Right renal cortex interstitium (tissue), 3 donors: Measurements from ENCODE around the gene FUT4. TPM values are rescaled to one million over a fixed set of nuclear protein-coding genes. Genes with fewer than 3 reads are reported as not detected.

Source experiments
- DNase-seq, 3 donors: peaks; one replicate each; pipeline ENCODE4 v3.0.0-alpha.2; 2013; ENCODE audit warnings: low read depth in 3 of 3, low spot score in 2 of 3
- polyA plus RNA-seq, 3 donors: library from polyadenylated mRNA; unstranded; fragments of 120-200 nt; gene quantifications; one replicate each; pipeline ENCODE4 v1.2.1, GENCODE V29; 2013; ENCODE audit not compliant: insufficient read length in 3 of 3

Gene FUT4
- polyA plus RNA-seq, 3 donors, result 5.1 to 5.6 (median 5.3) TPM

- DNase-seq, result no peak
These were observed 54.2 kb downstream of the FUT4 start for GRCh38 chr11:94597896-94598295.

Other genes starting within 250 kb of the FUT4 start
- not detected for gene IZUMO1R, start 239.3 kb upstream of the FUT4 start, polyA plus RNA-seq
- gene GPR83, start 142.5 kb upstream of the FUT4 start, polyA plus RNA-seq, result under 1 TPM; 0.61 to 0.79 (median 0.67) TPM
- gene MRE11, start 50.1 kb upstream of the FUT4 start, polyA plus RNA-seq, result 10 to 100 TPM; 27.1 to 28.0 (median 27.8) TPM
- 10 to 100 TPM; 27.5 to 35.6 (median 33.7) TPM for gene ANKRD49, start 49.9 kb upstream of the FUT4 start, polyA plus RNA-seq
- gene C11orf97, start 31.5 kb upstream of the FUT4 start, polyA plus RNA-seq, result under 1 TPM; 0.25 to 0.39 (median 0.29) TPM
- 1 to 10 TPM; 2.7 to 4.0 (median 3.7) TPM for gene PIWIL4, start 23.4 kb downstream of the FUT4 start, polyA plus RNA-seq
- 10 to 100 TPM; 44.4 to 47.7 (median 45.5) TPM for gene AMOTL1, start 224.4 kb downstream of the FUT4 start, polyA plus RNA-seq